Lower leg skin (tissue), 3 donors: ENCODE measurements around the gene RAPH1.

ENCODE experiments used
- POLR2A ChIP-seq, 2 donors: fragments of 450-650 bp; IDR thresholded peaks; one replicate each; pipeline ENCODE4 v1.6.1; 2016 to 2017; ENCODE audit warnings: antibody characterized with exemption in 2 of 2, mild to moderate bottlenecking in 1 of 2, moderate library complexity in 1 of 2
- TF ChIP-seq, protein P1 (sequence below), 3 donors: fragments of 450-650 bp; IDR thresholded peaks; one replicate each; pipeline ENCODE4 v1.5.1; 2016; ENCODE audit warnings: antibody characterized with exemption in 3 of 3, mild to moderate bottlenecking in 3 of 3, moderate library complexity in 2 of 3

GRCh38 chr2:203582468-203582867 lies 47.4 kb upstream of the RAPH1 start:
- TF ChIP-seq, protein P1, sequence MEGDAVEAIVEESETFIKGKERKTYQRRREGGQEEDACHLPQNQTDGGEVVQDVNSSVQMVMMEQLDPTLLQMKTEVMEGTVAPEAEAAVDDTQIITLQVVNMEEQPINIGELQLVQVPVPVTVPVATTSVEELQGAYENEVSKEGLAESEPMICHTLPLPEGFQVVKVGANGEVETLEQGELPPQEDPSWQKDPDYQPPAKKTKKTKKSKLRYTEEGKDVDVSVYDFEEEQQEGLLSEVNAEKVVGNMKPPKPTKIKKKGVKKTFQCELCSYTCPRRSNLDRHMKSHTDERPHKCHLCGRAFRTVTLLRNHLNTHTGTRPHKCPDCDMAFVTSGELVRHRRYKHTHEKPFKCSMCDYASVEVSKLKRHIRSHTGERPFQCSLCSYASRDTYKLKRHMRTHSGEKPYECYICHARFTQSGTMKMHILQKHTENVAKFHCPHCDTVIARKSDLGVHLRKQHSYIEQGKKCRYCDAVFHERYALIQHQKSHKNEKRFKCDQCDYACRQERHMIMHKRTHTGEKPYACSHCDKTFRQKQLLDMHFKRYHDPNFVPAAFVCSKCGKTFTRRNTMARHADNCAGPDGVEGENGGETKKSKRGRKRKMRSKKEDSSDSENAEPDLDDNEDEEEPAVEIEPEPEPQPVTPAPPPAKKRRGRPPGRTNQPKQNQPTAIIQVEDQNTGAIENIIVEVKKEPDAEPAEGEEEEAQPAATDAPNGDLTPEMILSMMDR (IDR thresholded peaks at IDR 0.05), result no peak
- TF ChIP-seq POLR2A (IDR thresholded peaks at IDR 0.05), result no peak
